Stimulated activated effector memory CD8-positive, alpha-beta T cell treated with anti-CD3 and anti-CD28 coated beads, Interleukin-12 subunit alpha, Interleukin-12 subunit beta, amount 100 ng/mL, for 72 hours (primary cell): ENCODE results near the gene SLC35F5.
A peak's percentile ranks its signal among the peaks of the same experiment; 100 is the strongest.
"Not testable (repeated sequence)": the region's sequence is repeated elsewhere in the genome, so short reads cannot be mapped to it uniquely, and the experiment has no call there.

Source experiments
- ATAC-seq: fragments of 150-1000 bp; cut with Tn5 transposase; 2 replicates; pipeline ENCODE4 v1.10.0; 2021
- DNase-seq, 2 donors: peaks; one replicate each; pipeline ENCODE4 v3.0.0; 2021 to 2022; ENCODE audit warnings: low spot score in 2 of 2
- H3K27ac Mint-ChIP-seq: one replicate; pipeline ENCODE4 v1.8.0; 2022; ENCODE audit warnings: mild to moderate bottlenecking, mixed read lengths
- H3K36me3 Mint-ChIP-seq: one replicate; pipeline ENCODE4 v1.8.0; 2022; ENCODE audit warnings: mild to moderate bottlenecking, mixed read lengths
- H3K4me1 Mint-ChIP-seq: one replicate; pipeline ENCODE4 v1.8.0; 2022; ENCODE audit warnings: mixed read lengths
- H3K4me3 Mint-ChIP-seq: one replicate; pipeline ENCODE4 v1.8.0; 2022; ENCODE audit warnings: mild to moderate bottlenecking, mixed read lengths
- H3K9me3 Mint-ChIP-seq: one replicate; pipeline ENCODE4 v1.8.0; 2022; ENCODE audit warnings: mixed read lengths

The SLC35F5 gene

GRCh38 chr2:113690871-113691270 is 65.6 kb downstream of the SLC35F5 start:
- not testable (repeated sequence) for DNase-seq, H3K4me3 Mint-ChIP-seq, H3K9me3 Mint-ChIP-seq, H3K27ac Mint-ChIP-seq, ATAC-seq
- H3K36me3 Mint-ChIP-seq, result peaks cover 17% of the 10 kb centered on the region
- peaks cover 21% of the 10 kb centered on the region for H3K4me1 Mint-ChIP-seq

GRCh38 chr2:113686537-113686936 is 69.9 kb downstream of the SLC35F5 start:
- Mint-ChIP-seq H3K27ac (no peak overlapping the region), H3K9me3 (no peaks in the 10 kb centered on the region), H3K4me1 (no peaks in the 10 kb centered on the region), H3K36me3 (no peaks in the 10 kb centered on the region), H3K4me3 (no peak overlapping the region)
- DNase-seq (peak in 1 of 2 donors; percentile 7), ATAC-seq (no peak)

DNA sequence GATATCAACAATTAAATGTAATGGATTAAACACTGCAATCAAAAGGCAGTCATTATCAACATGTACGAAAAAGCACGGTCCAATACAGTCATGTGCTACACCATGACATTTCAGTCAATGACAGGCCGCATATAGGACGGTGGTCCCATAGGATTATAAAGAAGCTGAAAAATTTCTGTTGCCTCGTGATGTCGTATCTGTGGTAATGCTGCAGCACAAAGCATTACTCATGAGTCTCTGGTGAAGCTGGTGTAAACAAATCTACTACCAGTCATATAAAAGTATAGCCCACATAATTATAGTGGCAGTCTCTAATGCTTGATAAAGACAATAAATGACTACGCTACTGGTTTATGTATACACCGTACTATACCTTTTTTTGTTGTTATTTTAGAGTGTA is 71.0 kb downstream of the SLC35F5 start:
- no peak overlapping the region for H3K27ac Mint-ChIP-seq
- DNase-seq (no peak), ATAC-seq (no peak)
- no peaks in the 10 kb centered on the region for H3K36me3 Mint-ChIP-seq
- H3K4me3 Mint-ChIP-seq, result no peak overlapping the region
- no peaks in the 10 kb centered on the region for H3K4me1 Mint-ChIP-seq
- H3K9me3 Mint-ChIP-seq, result no peaks in the 10 kb centered on the region

DNA sequence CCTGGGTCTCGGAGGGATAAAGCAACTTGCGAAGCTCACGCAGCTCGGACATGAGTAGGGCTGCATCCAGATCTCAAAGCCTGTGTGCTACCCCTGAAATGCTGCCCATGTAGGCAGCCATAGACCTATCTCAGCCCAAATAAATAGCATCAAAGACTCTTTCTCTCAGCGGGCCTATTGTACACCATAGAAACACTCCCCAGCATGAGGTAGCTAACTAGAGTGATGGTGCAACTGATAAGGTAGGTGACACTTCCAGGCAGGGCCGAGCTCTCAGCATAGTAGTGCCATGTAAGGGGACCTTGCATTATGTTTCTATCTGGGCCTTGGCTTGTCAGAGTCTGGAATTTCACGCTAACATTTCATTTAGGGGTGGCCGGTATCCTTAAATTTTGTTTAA is 77.0 kb downstream of the SLC35F5 start:
- H3K4me3 Mint-ChIP-seq, result no peak overlapping the region
- H3K36me3 Mint-ChIP-seq, result no peaks in the 10 kb centered on the region
- no peak overlapping the region for H3K27ac Mint-ChIP-seq
- ATAC-seq (peak; percentile 60), DNase-seq (peak in 1 of 2 donors; percentile 32)
- H3K9me3 Mint-ChIP-seq, result no peaks in the 10 kb centered on the region
- peaks cover 9% of the 10 kb centered on the region for H3K4me1 Mint-ChIP-seq

GRCh38 chr2:113677330-113677729 is 79.1 kb downstream of the SLC35F5 start:
- DNase-seq (no peak), ATAC-seq (no peak)
- Mint-ChIP-seq H3K9me3 (no peaks in the 10 kb centered on the region), H3K36me3 (no peaks in the 10 kb centered on the region), H3K27ac (no peak overlapping the region), H3K4me1 (peaks cover 15% of the 10 kb centered on the region), H3K4me3 (no peak overlapping the region)

DNA sequence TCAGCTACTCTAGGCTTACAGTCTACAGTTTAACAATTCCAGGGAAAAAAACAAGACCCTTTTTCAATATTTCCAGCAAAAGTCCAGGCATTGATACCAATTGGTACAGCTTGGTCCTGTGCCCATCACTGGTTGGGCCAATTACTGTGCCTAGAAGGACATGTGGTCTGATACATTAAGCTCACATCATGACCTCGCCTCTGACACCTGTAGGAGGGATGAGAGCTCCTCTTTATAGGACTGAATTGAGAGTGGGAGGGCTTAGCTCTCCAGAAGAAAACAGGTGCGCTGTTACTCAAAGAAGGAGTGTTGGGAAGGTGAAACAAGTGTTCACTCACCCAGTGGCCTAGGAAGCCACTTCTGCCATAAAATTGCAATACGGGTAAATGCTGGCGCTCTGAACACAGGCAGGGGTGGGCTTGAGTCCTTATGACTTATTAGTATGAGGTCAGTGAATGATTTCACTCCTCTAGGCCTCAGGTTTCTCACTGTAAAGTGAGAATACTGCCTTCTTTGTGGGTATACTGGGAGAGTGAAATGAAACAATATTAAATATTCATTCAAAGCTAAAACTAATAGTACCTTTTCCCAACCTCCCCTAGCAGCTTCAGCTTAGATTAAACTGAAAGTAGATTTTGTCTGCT is 79.7 kb downstream of the SLC35F5 start:
- no peak overlapping the region for H3K4me3 Mint-ChIP-seq
- H3K9me3 Mint-ChIP-seq, result no peaks in the 10 kb centered on the region
- H3K27ac Mint-ChIP-seq, result no peak overlapping the region
- peaks cover 15% of the 10 kb centered on the region for H3K4me1 Mint-ChIP-seq
- DNase-seq (no peak), ATAC-seq (no peak)
- no peaks in the 10 kb centered on the region for H3K36me3 Mint-ChIP-seq

DNA sequence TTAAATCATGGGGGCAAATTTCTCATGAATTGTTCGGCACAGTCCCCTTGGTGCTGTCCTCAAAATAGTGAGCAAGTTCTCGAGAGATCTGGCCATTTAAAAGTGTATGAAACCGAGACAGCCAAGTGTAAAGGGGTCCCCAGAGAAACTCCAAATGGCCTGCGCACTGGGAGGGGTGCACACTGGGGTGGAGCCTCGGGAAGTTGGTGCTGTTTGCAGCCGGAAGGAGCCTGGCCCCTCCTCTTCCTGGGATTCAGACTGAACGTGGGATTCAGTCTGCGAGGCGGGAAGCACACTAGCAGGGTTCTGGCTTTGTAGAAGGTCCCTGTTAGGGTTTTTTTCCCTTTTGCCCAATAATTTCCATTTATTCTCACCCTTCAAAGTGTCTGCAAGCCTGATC is 80.6 kb downstream of the SLC35F5 start:
- ATAC-seq (no peak), DNase-seq (no peak)
- Mint-ChIP-seq H3K36me3 (no peaks in the 10 kb centered on the region), H3K9me3 (no peaks in the 10 kb centered on the region), H3K4me3 (no peak overlapping the region), H3K27ac (no peak overlapping the region), H3K4me1 (peaks cover 15% of the 10 kb centered on the region)

DNA sequence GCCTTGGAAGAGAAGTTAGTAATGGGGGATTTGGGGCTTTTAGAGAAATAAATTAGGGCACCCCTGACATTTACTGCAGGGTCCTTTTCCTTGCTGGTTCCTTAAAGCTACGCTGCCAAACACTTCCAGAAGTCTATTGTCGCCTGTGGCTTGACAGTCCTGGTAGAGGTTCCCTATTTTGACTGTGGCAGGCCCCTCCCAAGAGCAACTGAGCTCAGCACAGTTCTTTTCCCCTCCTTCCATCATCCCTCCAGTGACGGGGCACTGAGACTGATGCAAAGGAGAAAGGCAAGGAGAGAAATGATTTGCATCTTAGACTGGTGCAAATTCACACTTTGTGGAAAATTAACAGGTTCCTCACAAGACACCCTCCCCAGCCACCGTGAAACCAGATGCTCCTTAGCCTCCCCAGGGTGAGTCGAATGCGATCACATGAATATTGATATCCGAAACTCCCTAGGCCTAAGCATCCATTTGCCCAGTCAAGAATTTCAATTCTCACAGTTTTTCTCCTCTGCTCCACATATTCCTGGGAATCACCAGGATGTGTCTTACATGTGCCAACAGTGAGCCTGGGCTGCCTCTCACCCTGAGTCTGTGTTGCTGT is 84.0 kb downstream of the SLC35F5 start:
- Mint-ChIP-seq H3K36me3 (no peaks in the 10 kb centered on the region), H3K9me3 (no peaks in the 10 kb centered on the region), H3K27ac (no peak overlapping the region), H3K4me3 (no peak overlapping the region), H3K4me1 (peaks cover 6% of the 10 kb centered on the region)
- DNase-seq (no peak), ATAC-seq (no peak)

GRCh38 chr2:113669013-113669412 is 87.4 kb downstream of the SLC35F5 start:
- H3K9me3 Mint-ChIP-seq, H3K4me3 Mint-ChIP-seq, H3K4me1 Mint-ChIP-seq, DNase-seq, H3K27ac Mint-ChIP-seq, H3K36me3 Mint-ChIP-seq, ATAC-seq: not testable (repeated sequence)

DNA sequence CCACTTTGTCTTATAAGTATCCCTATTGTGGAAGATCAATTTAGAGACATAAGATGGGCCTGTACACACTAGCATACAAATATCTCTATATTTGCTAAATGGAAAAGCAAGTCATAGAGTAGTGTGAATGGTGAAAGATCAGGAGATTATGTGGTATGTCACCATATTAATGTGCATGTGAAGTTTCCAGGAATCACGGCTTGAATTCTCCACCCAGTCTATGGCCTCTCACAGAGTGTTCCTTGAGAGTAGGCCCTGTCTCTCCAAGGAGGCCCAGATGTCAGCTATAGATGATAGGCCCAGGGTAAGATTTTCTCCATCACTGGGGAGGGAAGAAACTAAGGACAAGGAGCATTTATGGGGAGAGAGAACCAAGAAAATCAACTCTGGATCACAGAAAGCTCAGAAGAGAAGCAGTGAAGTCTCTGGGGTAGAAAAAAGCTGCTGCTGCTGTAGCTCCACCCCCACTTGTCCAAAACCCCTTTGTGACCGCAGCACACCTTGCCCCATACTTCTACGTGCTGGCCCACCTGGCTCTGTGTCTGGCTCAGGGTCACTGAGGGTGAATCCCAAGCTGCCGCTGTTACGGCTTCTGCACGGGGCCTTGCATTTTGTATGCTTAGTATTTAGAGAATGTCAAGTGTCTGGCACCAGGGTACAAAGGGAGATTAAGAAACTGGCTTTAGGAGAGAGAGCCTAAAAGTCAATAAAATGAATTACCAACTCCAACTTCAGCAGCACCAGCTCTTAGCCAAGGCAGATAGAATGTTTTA is 91.5 kb downstream of the SLC35F5 start:
- not testable (repeated sequence) for ATAC-seq, H3K4me3 Mint-ChIP-seq, H3K4me1 Mint-ChIP-seq, H3K36me3 Mint-ChIP-seq, H3K9me3 Mint-ChIP-seq, DNase-seq, H3K27ac Mint-ChIP-seq

GRCh38 chr2:113663285-113664060 is 93.0 kb downstream of the SLC35F5 start:
- not testable (repeated sequence) for H3K9me3 Mint-ChIP-seq, H3K4me1 Mint-ChIP-seq, H3K4me3 Mint-ChIP-seq, DNase-seq, H3K27ac Mint-ChIP-seq, ATAC-seq, H3K36me3 Mint-ChIP-seq
